Measurements from ENCODE around the gene OSMR.

GRCh38 chr5:38885208-38885607 lies 39.4 kb downstream of the OSMR start:
- TF ChIP-seq FOXJ3 (CRISPR knock-in tag; IDR thresholded peaks at IDR 0.05; ENCODE audit: borderline replicate concordance) (no peak), ZNF354B (CRISPR knock-in tag; IDR thresholded peaks at IDR 0.05) (no peak), CTCF (CRISPR knock-in tag; IDR thresholded peaks at IDR 0.05) (no peak), CREBL2 (CRISPR knock-in tag; IDR thresholded peaks at IDR 0.05; ENCODE audit: borderline replicate concordance) (no peak), MEIS2 (CRISPR knock-in tag; IDR thresholded peaks at IDR 0.05) (no peak), RARA (CRISPR knock-in tag; IDR thresholded peaks at IDR 0.05) (no peak), JUND (CRISPR knock-in tag; IDR thresholded peaks at IDR 0.05) (no peak), MED8 (CRISPR knock-in tag; IDR thresholded peaks at IDR 0.05; ENCODE audit: insufficient replicate concordance) (no peak), ZNF547 (CRISPR knock-in tag; IDR thresholded peaks at IDR 0.05) (no peak), SMC3 (IDR thresholded peaks at IDR 0.05; ENCODE audit: low read length) (no peak)
